CD14-positive monocyte (primary cell): ENCODE data around the gene PFKP. TPM values are rescaled to one million over a fixed set of nuclear protein-coding genes. Genes with fewer than 3 reads are reported as not detected.

Experiments
- DNase-seq, 3 donors: peaks; one replicate each; pipeline ENCODE4 v3.0.0-alpha.2; 2011 to 2022
- H2AFZ ChIP-seq: 2 replicates; pipeline ENCODE4 v1.6.0; 2012; ENCODE audit warnings: mild to moderate bottlenecking, low read depth, low read length, inconsistent platforms; ENCODE audit not compliant: insufficient read depth, poor library complexity, severe bottlenecking
- H3K27ac ChIP-seq, 2 donors: 1 replicate in 1 of 2; 2 replicates in 1 of 2; pipeline ENCODE4 v1.5.1; 2012 to 2013; ENCODE audit warnings: low read length in 2 of 2, control low read depth in 1 of 2, inconsistent platforms in 1 of 2, low read depth in 1 of 2, mild to moderate bottlenecking in 1 of 2
- H3K27me3 ChIP-seq, 2 donors: one replicate each; pipeline versions ENCODE4 v1.6.0 to v1.6.1; 2011 to 2013; ENCODE audit warnings: low read length in 2 of 2; ENCODE audit not compliant: control insufficient read depth in 2 of 2, insufficient read depth in 2 of 2
- H3K36me3 ChIP-seq, 2 donors: replicated peaks in 1 of 2; 1 replicate in 1 of 2; 2 replicates in 1 of 2; pipeline versions ENCODE4 v1.5.1 to v1.6.1; 2012 to 2013; ENCODE audit warnings: low read length in 2 of 2, control low read depth in 1 of 2, inconsistent platforms in 1 of 2, mild to moderate bottlenecking in 1 of 2; ENCODE audit not compliant: insufficient read depth in 2 of 2, control insufficient read depth in 1 of 2
- H3K4me1 ChIP-seq, 2 donors: 1 replicate in 1 of 2; 2 replicates in 1 of 2; pipeline versions ENCODE4 v1.5.1 to v1.6.1; 2012 to 2013; ENCODE audit warnings: low read length in 2 of 2, control low read depth in 1 of 2, inconsistent platforms in 1 of 2, mild to moderate bottlenecking in 1 of 2, moderate library complexity in 1 of 2; ENCODE audit not compliant: insufficient read depth in 2 of 2, control insufficient read depth in 1 of 2
- H3K4me2 ChIP-seq: replicated peaks from 2 replicates; pipeline ENCODE3; 2012; ENCODE audit warnings: low read length, moderate library complexity, mild to moderate bottlenecking; ENCODE audit not compliant: poor library complexity, severe bottlenecking; ENCODE audit errors: extremely low read depth
- H3K4me3 ChIP-seq, 3 experiments: fragments of 200-600 bp in 1 of 3; sonication (generic) in 1 of 3; replicated peaks in 1 of 3; 1 replicate in 2 of 3; 2 replicates in 1 of 3; pipeline ENCODE4 v1.5.1; 2011 to 2013; ENCODE audit warnings: low read length in 3 of 3, mild to moderate bottlenecking in 3 of 3, control low read depth in 2 of 3, low read depth in 2 of 3, inconsistent platforms in 1 of 3, moderate library complexity in 1 of 3
- H3K79me2 ChIP-seq: 2 replicates; pipeline ENCODE4 v1.6.0; 2012; ENCODE audit warnings: mild to moderate bottlenecking, control low read depth, inconsistent platforms, low read length, moderate library complexity; ENCODE audit not compliant: insufficient read depth
- H3K9ac ChIP-seq: 2 replicates; pipeline ENCODE4 v1.6.0; 2017; ENCODE audit warnings: low read length, mild to moderate bottlenecking; ENCODE audit not compliant: insufficient read depth, poor library complexity, severe bottlenecking
- H3K9me3 ChIP-seq, 2 donors: replicated peaks in 1 of 2; 1 replicate in 1 of 2; 2 replicates in 1 of 2; pipeline versions ENCODE4 v1.5.1 to v1.6.1; 2012 to 2013; ENCODE audit warnings: low read length in 2 of 2, control low read depth in 1 of 2; ENCODE audit not compliant: control insufficient read depth in 1 of 2, insufficient read depth in 1 of 2
- H4K20me1 ChIP-seq: 2 replicates; pipeline ENCODE4 v1.6.0; 2012; ENCODE audit warnings: mild to moderate bottlenecking, low read length, control low read depth, moderate library complexity; ENCODE audit not compliant: insufficient read depth
- H3K27ac Mint-ChIP-seq, 7 donors: one replicate each; pipeline ENCODE4 v1.8.0; 2020; ENCODE audit warnings: mild to moderate bottlenecking in 7 of 7, mixed read lengths in 7 of 7, moderate library complexity in 6 of 7, inconsistent platforms in 2 of 7
- H3K27me3 Mint-ChIP-seq, 3 donors: one replicate each; pipeline ENCODE4 v1.8.0; 2021 to 2022; ENCODE audit warnings: low read depth in 3 of 3, mild to moderate bottlenecking in 3 of 3, mixed read lengths in 3 of 3, moderate library complexity in 3 of 3, inconsistent platforms in 1 of 3
- H3K36me3 Mint-ChIP-seq, 2 donors: one replicate each; pipeline ENCODE4 v1.8.0; 2020; ENCODE audit warnings: mixed read lengths in 2 of 2, inconsistent platforms in 1 of 2, mild to moderate bottlenecking in 1 of 2
- H3K4me1 Mint-ChIP-seq: one replicate; pipeline ENCODE4 v1.8.0; 2020; ENCODE audit warnings: mild to moderate bottlenecking, mixed read lengths
- H3K4me3 Mint-ChIP-seq, 2 donors: one replicate each; pipeline ENCODE4 v1.8.0; 2020; ENCODE audit warnings: mild to moderate bottlenecking in 2 of 2, mixed read lengths in 2 of 2, moderate library complexity in 1 of 2
- H3K9me3 Mint-ChIP-seq, 7 donors: one replicate each; pipeline ENCODE4 v1.8.0; 2020 to 2022; ENCODE audit warnings: mixed read lengths in 7 of 7, mild to moderate bottlenecking in 6 of 7, moderate library complexity in 6 of 7, inconsistent platforms in 2 of 7
- CTCF ChIP-seq: fragments of 200-600 bp; IDR thresholded peaks from one replicate; pipeline ENCODE4 v1.8.0; 2022; ENCODE audit warnings: antibody characterized with exemption, mild to moderate bottlenecking
- WGBS: methylation state at CpG from one replicate; pipeline ENCODE4 v1.1.5; 2013; ENCODE audit warnings: missing lambda C conversion rate; ENCODE audit not compliant: insufficient coverage; 5-methylcytosine and 5-hydroxymethylcytosine counted together
- intact Hi-C, 2 donors: fragments of 100-400 bp; cut with micrococcal nuclease; formaldehyde crosslinking; loops; one replicate each; pipeline versions ENCODE4 v1.15.0 to v1.15.1; 2023
- polyA plus RNA-seq, 3 donors: library from polyadenylated mRNA; depleted of rRNA in 1 of 3; unstranded in 2 of 3; stranded (reverse) in 1 of 3; fragments of 300-500 nt in 2 of 3; fragments of >200 nt in 1 of 3; fragmentation: Illumina TruSeq in 2 of 3; gene quantifications; 1 replicate in 2 of 3; 2 replicates in 1 of 3; pipeline ENCODE4 v1.2.3, GENCODE V29; 2012 to 2021

Gene PFKP
- polyA plus RNA-seq, 3 donors, result 6.5 to 14.2 (median 8.1) TPM

GRCh38 chr10:3062502-3063186 is 4.7 kb upstream of the PFKP start:
- peaks cover 19 to 30% (median 23%) of the 10 kb centered on the region in 3 donors for H3K27me3 Mint-ChIP-seq
- DNase-seq, result no peak
- H3K79me2 ChIP-seq, result no peaks in the 10 kb centered on the region
- no peak overlapping the region for H3K9ac ChIP-seq
- H3K27me3 ChIP-seq, result peaks cover 9 to 42% of the 10 kb centered on the region in 2 donors
- no peaks in the 10 kb centered on the region for H4K20me1 ChIP-seq
- no peak overlapping the region for H3K4me3 ChIP-seq
- no peaks in the 10 kb centered on the region for H3K9me3 ChIP-seq
- no peak overlapping the region for H3K4me3 Mint-ChIP-seq
- TF ChIP-seq CTCF, result no peak
- H2AFZ ChIP-seq, result no peak overlapping the region
- 71% methylated on average over 6 of the region's 6 CpGs for WGBS
- H3K4me1 ChIP-seq, result peaks cover 5 to 13% of the 10 kb centered on the region in 2 donors
- H3K27ac Mint-ChIP-seq, result no peak overlapping the region
- no peaks in the 10 kb centered on the region for H3K36me3 ChIP-seq
- no peaks in the 10 kb centered on the region for H3K4me1 Mint-ChIP-seq
- H3K9me3 Mint-ChIP-seq, result peaks cover 0 to 3% (median 0%) of the 10 kb centered on the region in 7 donors
- H3K27ac ChIP-seq, result no peak overlapping the region
- no peaks in the 10 kb centered on the region for H3K36me3 Mint-ChIP-seq
- no peak overlapping the region for H3K4me2 ChIP-seq
- intact Hi-C loops, result no loop called here

- DNase-seq, result no peak
- Histone ChIP-seq H2AFZ (no peak overlapping the region), H3K9ac (no peak overlapping the region), H3K36me3 (no peaks in the 10 kb centered on the region), H3K79me2 (peaks cover 2% of the 10 kb centered on the region), H3K27ac (no peak overlapping the region), H3K4me2 (no peak overlapping the region), H3K27me3 (peaks cover 9 to 44% of the 10 kb centered on the region in 2 donors), H3K4me1 (peaks cover 12 to 29% of the 10 kb centered on the region in 2 donors), H4K20me1 (no peaks in the 10 kb centered on the region), H3K4me3 (no peak overlapping the region), H3K9me3 (no peaks in the 10 kb centered on the region)
- intact Hi-C loops, result no loop called here
- Mint-ChIP-seq H3K36me3 (no peaks in the 10 kb centered on the region), H3K27ac (peak overlapping the region in 1 of 7 donors; percentile 55), H3K4me3 (no peak overlapping the region), H3K4me1 (peaks cover 4% of the 10 kb centered on the region), H3K9me3 (peaks cover 0 to 5% (median 2%) of the 10 kb centered on the region in 7 donors), H3K27me3 (peaks cover 19 to 33% (median 23%) of the 10 kb centered on the region in 3 donors)
- 100% methylated on average over 1 of the region's 2 CpGs for WGBS
- TF ChIP-seq CTCF, result no peak
Measured at GRCh38 chr10:3064423-3064822, 2.9 kb upstream of the PFKP start.
